Psoas muscle (tissue), 8 donors: Measurements from ENCODE around the gene DOCK3. TPM values are rescaled to one million over a fixed set of nuclear protein-coding genes. Genes with fewer than 3 reads are reported as not detected.
"Not testable (repeated sequence)": the region's sequence is repeated elsewhere in the genome, so short reads cannot be mapped to it uniquely, and the experiment has no call there.

Source experiments
- ATAC-seq, 4 donors: fragments of 200-7000 bp; cut with Tn5 transposase; one replicate each; pipeline ENCODE4 v1.9.1; 2020; ENCODE audit warnings: moderate library complexity in 3 of 4, mild to moderate bottlenecking in 2 of 4
- DNase-seq, 2 donors: peaks; one replicate each; pipeline ENCODE4 v3.0.0-alpha.2; 2020
- H3K27ac ChIP-seq: fragments of 200-600 bp; one replicate; pipeline ENCODE4 v1.8.0; 2022
- H3K27me3 ChIP-seq, 3 donors: fragments of 200-600 bp in 1 of 3; one replicate each; pipeline versions ENCODE4 v1.6.1 to v1.8.0; 2013 to 2022; ENCODE audit warnings: low read length in 2 of 3, mild to moderate bottlenecking in 2 of 3, moderate library complexity in 1 of 3; ENCODE audit not compliant: insufficient read depth in 3 of 3
- H3K36me3 ChIP-seq, 2 donors: fragments of 200-600 bp in 1 of 2; one replicate each; pipeline versions ENCODE4 v1.6.1 to v1.8.0; 2013 to 2022; ENCODE audit warnings: low read depth in 1 of 2, mild to moderate bottlenecking in 1 of 2, moderate library complexity in 1 of 2; ENCODE audit not compliant: insufficient read depth in 1 of 2
- H3K4me1 ChIP-seq: fragments of 200-600 bp; one replicate; pipeline ENCODE4 v1.8.0; 2022
- H3K4me3 ChIP-seq: fragments of 200-600 bp; one replicate; pipeline ENCODE4 v1.8.0; 2022; ENCODE audit warnings: mild to moderate bottlenecking
- H3K9me3 ChIP-seq: fragments of 200-600 bp; one replicate; pipeline ENCODE4 v1.8.0; 2022
- WGBS, 3 donors: extraction: QIAGEN DNeasy Blood & Tissue Kit; methylation state at CpG; one replicate each; pipeline versions ENCODE4 v1.1.6 to v1.1.7; 2013; 5-methylcytosine and 5-hydroxymethylcytosine counted together
- intact Hi-C, 2 donors: fragments of 100-400 bp; cut with DNase I; formaldehyde crosslinking; loops; one replicate each; pipeline versions ENCODE4 v1.11.0 to v1.14.2; 2022
- polyA plus RNA-seq, 3 donors: library from polyadenylated mRNA; stranded (reverse); fragments of 200-250 nt; gene quantifications; one replicate each; pipeline ENCODE4 v1.2.3, GENCODE V29; 2013
- total RNA-seq, 4 donors: library from RNA; stranded (reverse); fragmentation: NEBNext Ultra II Directional in 2 of 4; extraction: Animal tissue kit (Norgen Biotek cat#: 25700) in 2 of 4; gene quantifications; one replicate each; pipeline versions ENCODE4 v1.2.1 to v1.2.4, GENCODE V29; 2021 to 2023
- TF ChIP-seq, protein P1 (sequence below): fragments of 200-600 bp; IDR thresholded peaks from one replicate; pipeline ENCODE4 v1.8.0; 2022; ENCODE audit warnings: antibody characterized with exemption
- donor health status: healthy with polysubstance abuse.
- donor health status: DM: no; HTN: no; CAD: no; lungs with moderate emphysema.
- donor health status: Bipolar disorder and iron deficiency.
- donor health status: healthy.
- donor health status: DM: yes; HTN: yes; CAD: no.
- donor health status: DM: no; HTN: no; CAD: no.
- donor health status: DM: no; HTN: no; CAD: no.
- donor health status: DM: yes; HTN: yes; CAD: no.

Gene DOCK3
- total and polyA plus RNA-seq, 7 donors: 0.01 to 0.91 (median 0.87) TPM

DNA sequence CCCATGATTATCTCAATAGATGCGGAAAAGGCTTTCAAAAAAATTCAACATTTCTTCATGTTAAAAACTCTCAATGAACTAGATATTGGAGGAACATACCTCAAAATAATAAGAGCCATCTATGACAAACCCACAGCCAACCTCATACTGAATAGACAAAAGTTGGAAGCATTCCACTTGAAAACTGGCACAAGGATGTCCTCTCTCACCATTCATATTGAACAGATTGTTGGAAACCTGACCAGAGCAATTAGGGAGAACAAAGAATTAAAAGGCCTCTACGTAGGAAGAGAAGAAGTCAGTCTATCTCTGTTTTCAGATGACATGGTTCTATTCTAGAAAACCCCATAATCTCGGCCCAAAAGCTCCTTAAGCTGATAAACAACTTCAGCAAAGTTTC, 435.9 kb downstream of the DOCK3 start:
- no peak overlapping the region for H3K27ac ChIP-seq
- WGBS, 3 donors: 64 to 69% (median 68%) methylated on average over 3 of the region's 3 CpGs
- no peaks in the 10 kb centered on the region for H3K27me3 ChIP-seq
- intact Hi-C loops: no loop called here
- H3K4me1 ChIP-seq: no peaks in the 10 kb centered on the region
- no peaks in the 10 kb centered on the region for H3K36me3 ChIP-seq
- DNase-seq (no peak), ATAC-seq (no peak)
- TF ChIP-seq, protein P1, sequence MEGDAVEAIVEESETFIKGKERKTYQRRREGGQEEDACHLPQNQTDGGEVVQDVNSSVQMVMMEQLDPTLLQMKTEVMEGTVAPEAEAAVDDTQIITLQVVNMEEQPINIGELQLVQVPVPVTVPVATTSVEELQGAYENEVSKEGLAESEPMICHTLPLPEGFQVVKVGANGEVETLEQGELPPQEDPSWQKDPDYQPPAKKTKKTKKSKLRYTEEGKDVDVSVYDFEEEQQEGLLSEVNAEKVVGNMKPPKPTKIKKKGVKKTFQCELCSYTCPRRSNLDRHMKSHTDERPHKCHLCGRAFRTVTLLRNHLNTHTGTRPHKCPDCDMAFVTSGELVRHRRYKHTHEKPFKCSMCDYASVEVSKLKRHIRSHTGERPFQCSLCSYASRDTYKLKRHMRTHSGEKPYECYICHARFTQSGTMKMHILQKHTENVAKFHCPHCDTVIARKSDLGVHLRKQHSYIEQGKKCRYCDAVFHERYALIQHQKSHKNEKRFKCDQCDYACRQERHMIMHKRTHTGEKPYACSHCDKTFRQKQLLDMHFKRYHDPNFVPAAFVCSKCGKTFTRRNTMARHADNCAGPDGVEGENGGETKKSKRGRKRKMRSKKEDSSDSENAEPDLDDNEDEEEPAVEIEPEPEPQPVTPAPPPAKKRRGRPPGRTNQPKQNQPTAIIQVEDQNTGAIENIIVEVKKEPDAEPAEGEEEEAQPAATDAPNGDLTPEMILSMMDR: no peak
- H3K9me3 ChIP-seq: peaks cover 3% of the 10 kb centered on the region
- no peak overlapping the region for H3K4me3 ChIP-seq

DNA sequence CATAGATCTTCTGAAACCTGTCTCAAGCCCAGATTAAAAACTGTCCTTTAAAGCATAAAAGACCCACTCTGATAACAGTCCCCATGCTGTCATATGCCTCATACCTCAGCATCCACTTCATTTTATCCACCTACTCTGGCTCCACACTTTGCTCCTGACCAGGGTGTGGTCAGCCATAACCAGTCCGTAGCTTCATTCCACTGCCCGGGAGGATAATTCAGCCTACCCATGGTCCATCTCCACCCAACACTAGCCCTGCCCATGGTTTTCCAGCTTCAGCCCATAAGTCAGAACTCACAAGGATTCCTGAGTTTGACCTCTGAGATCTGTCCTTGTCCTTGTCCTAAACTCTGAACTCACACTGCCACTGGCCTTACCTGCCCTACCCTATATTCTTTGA, 448.2 kb downstream of the DOCK3 start:
- Histone ChIP-seq H3K4me3 (no peak overlapping the region), H3K4me1 (no peaks in the 10 kb centered on the region), H3K27ac (no peak overlapping the region), H3K36me3 (no peaks in the 10 kb centered on the region), H3K9me3 (no peaks in the 10 kb centered on the region), H3K27me3 (no peaks in the 10 kb centered on the region)
- WGBS, 3 donors: 80 to 86% (median 84%) methylated on average over 2 of the region's 2 CpGs
- TF ChIP-seq, protein P1: no peak
- DNase-seq (no peak), ATAC-seq (no peak)
- intact Hi-C loops: no loop called here

DNA sequence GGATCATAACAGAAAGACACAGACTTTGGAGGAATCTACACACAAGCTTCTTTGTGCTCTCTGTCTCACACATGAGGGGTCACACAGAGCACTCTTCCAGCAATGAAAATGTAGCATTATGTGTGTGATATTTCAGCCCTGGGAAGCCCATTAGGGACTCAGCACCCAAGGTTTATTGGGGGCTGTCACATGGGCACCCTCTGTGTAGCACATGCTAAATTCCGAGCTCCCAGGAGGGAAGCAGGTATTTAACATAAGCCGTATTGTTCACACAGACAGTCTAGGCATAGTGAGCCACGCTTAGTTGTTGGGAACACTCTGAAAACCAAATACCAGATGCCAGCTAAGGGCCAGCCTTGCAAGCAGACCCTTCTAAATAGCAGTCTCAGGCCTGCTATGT, 448.8 kb downstream of the DOCK3 start:
- TF ChIP-seq, protein P1: no peak
- intact Hi-C loops: no loop called here
- DNase-seq: no peak
- H3K4me3 ChIP-seq: no peak overlapping the region
- WGBS, 3 donors: 73 to 88% (median 83%) methylated on average over 3 of the region's 3 CpGs
- no peaks in the 10 kb centered on the region for H3K27me3 ChIP-seq
- no peak for ATAC-seq
- H3K4me1 ChIP-seq: no peaks in the 10 kb centered on the region
- no peaks in the 10 kb centered on the region for H3K36me3 ChIP-seq
- H3K27ac ChIP-seq: no peak overlapping the region
- no peaks in the 10 kb centered on the region for H3K9me3 ChIP-seq

DNA sequence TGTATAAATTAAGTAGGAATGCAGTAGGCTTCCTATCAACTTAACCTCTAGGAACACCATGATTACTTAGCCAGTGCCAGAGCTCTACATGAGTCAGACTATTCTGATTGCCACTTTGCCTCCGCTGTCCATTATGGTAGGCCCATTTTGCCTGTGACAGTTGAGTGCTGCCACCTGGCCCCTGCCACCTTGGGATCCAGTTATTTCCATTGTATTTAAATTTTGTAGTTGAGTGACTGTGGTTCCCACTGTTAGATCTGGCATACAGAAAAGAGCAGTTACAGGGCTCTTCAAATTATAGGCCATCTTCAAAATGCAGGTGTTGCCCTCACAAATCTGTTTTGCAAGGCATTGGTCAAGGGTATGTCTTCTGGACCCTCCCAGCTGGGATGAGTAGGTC, 456.9 kb downstream of the DOCK3 start:
- H3K4me1 ChIP-seq, DNase-seq, H3K4me3 ChIP-seq, ATAC-seq, H3K36me3 ChIP-seq, H3K27ac ChIP-seq, H3K27me3 ChIP-seq, intact Hi-C loops: not testable (repeated sequence)
- peaks cover 12% of the 10 kb centered on the region for H3K9me3 ChIP-seq
- 86 to 100% (median 97%) methylated on average over 1 of the region's 1 CpG for WGBS, 3 donors

DNA sequence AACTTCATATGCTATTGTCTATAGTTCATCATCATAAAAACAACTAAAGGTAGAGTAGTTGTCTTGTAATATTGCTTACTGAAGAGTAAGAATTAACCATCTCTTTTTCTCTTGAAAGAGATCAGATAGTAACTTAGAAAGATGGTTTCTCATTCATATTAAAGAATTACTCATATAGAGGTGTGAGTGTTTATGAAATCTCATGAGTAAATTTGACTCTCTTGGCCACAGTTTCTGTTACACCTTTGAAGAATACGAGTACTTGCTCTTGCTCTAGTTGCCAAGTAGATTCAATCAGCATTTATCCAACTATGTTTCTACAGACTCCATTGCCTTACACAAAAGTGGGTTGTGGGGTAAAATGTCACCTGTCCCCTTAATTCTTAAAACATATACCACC, 463.0 kb downstream of the DOCK3 start:
- Histone ChIP-seq H3K9me3 (no peaks in the 10 kb centered on the region), H3K36me3 (no peaks in the 10 kb centered on the region), H3K27me3 (no peaks in the 10 kb centered on the region), H3K4me1 (no peaks in the 10 kb centered on the region), H3K4me3 (no peak overlapping the region), H3K27ac (no peak overlapping the region)
- DNase-seq: no peak
- TF ChIP-seq, protein P1: no peak
- intact Hi-C loops: no loop called here
- 59 to 87% (median 72%) methylated on average over 1 of the region's 1 CpG for WGBS, 3 donors
- ATAC-seq: no peak
